ENCODE data around the gene EML3.
A peak's percentile ranks its signal among the peaks of the same experiment; 100 is the strongest.

The EML3 gene

DNA sequence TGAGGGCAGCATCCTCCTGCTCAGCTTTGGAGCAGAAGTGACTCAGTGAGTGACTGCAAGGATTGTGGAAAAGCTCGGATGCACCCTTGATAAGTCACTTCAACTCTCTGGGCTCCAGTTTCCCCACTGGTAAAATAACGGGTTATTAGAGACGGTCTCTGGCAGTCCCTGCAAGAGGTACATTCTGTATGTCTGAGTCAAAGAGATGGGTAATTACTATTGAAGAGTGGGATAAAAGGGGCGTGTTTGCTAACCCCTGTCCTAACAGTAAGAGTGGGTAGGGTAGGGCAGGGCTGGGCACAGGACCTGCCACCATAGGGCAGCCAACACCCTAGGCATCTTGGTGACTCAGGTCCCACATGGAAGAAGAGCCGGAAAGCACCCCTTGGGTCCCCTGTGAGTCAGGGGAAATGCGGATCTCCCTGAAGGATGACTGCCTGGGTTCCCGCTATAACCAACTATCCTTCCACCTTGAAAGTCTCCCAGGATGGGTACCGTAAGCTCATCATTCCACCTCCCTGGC, 58.7 kb downstream of the EML3 start:
- Histone ChIP-seq H3K4me3 (ENCODE audit: low read depth in 1 of 2, low read length in 2 of 2) (peak overlapping the region; percentile 53 to 59), H3K9me3 (ENCODE audit: control insufficient read depth in 1 of 2, low read length in 2 of 2) (no peaks in the 10 kb centered on the region), H3K4me1 (ENCODE audit: control insufficient read depth in 1 of 2, insufficient read depth in 2 of 2, low read length in 2 of 2) (peaks cover 55 to 66% of the 10 kb centered on the region in 2 donors), H3K27ac (ENCODE audit: low read length) (peak overlapping the region; percentile 100), H3K27me3 (ENCODE audit: low read depth, low read length) (no peaks in the 10 kb centered on the region), H3K36me3 (ENCODE audit: control insufficient read depth in 1 of 2, insufficient read depth in 2 of 2, low read length in 2 of 2) (peaks cover 0 to 14% of the 10 kb centered on the region in 2 donors)

DNA sequence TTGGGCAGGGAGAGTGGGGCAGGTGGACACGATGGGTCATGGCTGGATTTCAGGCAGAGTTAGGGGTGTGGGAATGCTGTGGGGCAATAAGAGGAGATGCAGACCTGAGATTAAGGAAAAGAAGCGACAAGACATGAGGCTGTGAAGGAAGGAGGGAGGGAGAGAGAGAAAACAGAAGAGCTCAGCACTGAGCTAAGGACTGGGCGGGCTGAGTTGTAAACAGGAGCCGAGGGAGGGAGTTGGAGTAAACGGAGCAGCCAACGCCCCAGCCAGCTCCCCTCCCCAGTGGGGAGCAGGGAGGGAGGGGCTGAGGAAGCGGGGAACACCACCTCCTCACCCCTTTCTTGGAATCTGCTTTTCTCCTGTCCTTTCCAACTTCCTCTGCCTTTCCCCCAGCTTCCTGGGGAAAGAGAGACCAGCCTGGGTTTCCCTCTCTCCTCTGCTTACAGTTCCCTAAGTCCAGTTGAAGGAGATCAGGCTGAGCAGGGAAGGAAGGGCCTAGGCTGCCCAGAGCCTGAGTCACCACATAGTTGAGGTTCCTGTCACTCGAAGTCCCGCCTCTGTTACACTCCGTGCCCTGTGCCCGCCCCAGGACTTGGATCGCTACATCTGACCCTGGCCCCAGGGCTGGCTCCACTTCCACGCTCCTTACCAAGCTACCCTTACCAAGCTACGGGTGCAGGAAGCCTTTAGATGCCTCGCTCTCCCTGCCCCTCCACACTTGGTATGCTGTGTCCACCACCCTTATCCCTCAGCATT, 59.3 kb downstream of the EML3 start:
- no peaks in the 10 kb centered on the region for H3K27me3 ChIP-seq (ENCODE audit: low read depth, low read length)
- H3K36me3 ChIP-seq (ENCODE audit: control insufficient read depth in 1 of 2, insufficient read depth in 2 of 2, low read length in 2 of 2): peaks cover 0 to 10% of the 10 kb centered on the region in 2 donors
- H3K27ac ChIP-seq (ENCODE audit: low read length): peak overlapping the region; percentile 100
- peak overlapping the region; percentile 53 to 59 for H3K4me3 ChIP-seq (ENCODE audit: low read depth in 1 of 2, low read length in 2 of 2)
- no peaks in the 10 kb centered on the region for H3K9me3 ChIP-seq (ENCODE audit: control insufficient read depth in 1 of 2, low read length in 2 of 2)
- peaks cover 55 to 73% of the 10 kb centered on the region in 2 donors for H3K4me1 ChIP-seq (ENCODE audit: control insufficient read depth in 1 of 2, insufficient read depth in 2 of 2, low read length in 2 of 2)

DNA sequence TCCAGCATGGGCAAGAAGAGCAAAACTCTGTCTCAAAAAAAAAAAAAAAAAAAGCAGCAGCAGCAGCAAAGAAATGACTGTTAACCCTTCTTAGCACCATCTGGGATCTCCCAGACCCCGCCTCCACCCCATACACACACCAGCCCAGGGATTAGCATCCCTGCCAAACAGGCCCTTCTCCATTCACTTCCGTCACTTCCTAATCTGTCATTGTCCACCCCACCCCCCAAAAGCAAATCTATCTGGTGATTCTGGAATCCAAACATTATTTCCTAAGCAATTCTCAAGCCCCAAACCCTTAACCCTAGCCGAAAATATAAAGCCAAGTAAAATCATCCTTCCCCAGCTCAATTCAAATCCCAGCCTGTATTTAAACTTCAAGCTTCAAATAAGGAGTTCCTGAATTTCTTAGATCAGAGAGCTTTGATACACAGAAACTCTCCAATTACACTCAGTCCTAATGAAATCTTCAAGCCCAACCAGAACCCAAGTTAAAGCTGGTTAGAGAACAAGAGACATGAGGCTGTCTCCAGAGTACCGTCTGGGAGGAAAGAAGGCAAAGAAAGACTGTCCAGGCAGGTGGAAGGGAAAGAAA, 60.0 kb downstream of the EML3 start:
- H3K4me3 ChIP-seq (ENCODE audit: low read depth in 1 of 2, low read length in 2 of 2): peak overlapping the region; percentile 38 to 53

More for the DNA sequence above, 60.0 kb downstream of the EML3 start:
- Histone ChIP-seq H3K4me1 (ENCODE audit: control insufficient read depth in 1 of 2, insufficient read depth in 2 of 2, low read length in 2 of 2) (peaks cover 53 to 80% of the 10 kb centered on the region in 2 donors), H3K27me3 (ENCODE audit: low read depth, low read length) (no peaks in the 10 kb centered on the region), H3K27ac (ENCODE audit: low read length) (peak overlapping the region; percentile 100), H3K36me3 (ENCODE audit: control insufficient read depth in 1 of 2, insufficient read depth in 2 of 2, low read length in 2 of 2) (peaks cover 0 to 10% of the 10 kb centered on the region in 2 donors), H3K9me3 (ENCODE audit: control insufficient read depth in 1 of 2, low read length in 2 of 2) (no peaks in the 10 kb centered on the region)
